HG03378 (cell line): ENCODE results near the gene RCBTB2.

Source experiments
- ATAC-seq: cut with Tn5 transposase; IDR thresholded peaks from one replicate; pipeline ENCODE4 v1.9.1; 2021; ENCODE audit warnings: mild to moderate bottlenecking, moderate library complexity; ENCODE audit not compliant: unreplicated experiment

RCBTB2 gene

DNA sequence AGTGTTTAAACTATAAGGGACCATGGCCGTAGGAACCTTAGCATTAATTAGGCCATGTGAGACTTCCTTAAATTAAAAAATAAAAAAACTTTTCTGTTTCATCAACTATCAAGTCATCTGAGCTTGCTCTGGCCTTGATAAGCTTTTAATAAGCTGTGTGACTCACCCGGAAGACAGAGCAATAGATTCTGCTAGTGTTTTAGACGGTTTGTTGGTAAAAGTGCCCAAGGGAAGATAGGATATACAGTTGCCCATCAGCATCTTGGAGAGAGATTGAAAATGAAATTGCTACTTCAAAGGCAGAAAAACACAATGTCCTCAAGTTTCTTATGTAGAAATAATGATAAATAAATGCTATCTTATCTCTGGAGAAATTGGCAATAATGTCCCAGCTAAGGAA is 31.2 kb upstream of the RCBTB2 start:
- ATAC-seq: no peak

DNA sequence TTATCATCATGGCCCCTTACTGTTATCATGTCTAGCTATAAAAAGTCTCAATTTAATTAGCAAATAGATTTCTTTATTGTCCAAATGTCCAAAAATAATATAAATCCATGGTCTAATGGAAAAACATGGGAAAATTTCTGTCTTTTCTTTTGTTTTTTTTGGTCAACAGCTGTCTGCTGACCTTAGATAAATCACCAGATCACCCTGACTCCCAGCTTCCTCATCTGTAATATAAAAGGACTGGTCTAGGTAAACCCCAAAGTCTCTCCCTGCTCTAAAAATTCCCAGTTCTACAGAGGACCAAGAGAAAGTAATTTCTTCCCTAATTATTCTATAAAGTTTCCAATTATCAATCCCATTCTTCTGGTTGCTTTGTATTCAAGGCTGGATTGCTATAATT is 30.7 kb upstream of the RCBTB2 start:
- ATAC-seq: no peak

- peak; percentile 97 for ATAC-seq
Observed at GRCh38 chr13:48562296-48563066, 29.6 kb upstream of the RCBTB2 start.

DNA sequence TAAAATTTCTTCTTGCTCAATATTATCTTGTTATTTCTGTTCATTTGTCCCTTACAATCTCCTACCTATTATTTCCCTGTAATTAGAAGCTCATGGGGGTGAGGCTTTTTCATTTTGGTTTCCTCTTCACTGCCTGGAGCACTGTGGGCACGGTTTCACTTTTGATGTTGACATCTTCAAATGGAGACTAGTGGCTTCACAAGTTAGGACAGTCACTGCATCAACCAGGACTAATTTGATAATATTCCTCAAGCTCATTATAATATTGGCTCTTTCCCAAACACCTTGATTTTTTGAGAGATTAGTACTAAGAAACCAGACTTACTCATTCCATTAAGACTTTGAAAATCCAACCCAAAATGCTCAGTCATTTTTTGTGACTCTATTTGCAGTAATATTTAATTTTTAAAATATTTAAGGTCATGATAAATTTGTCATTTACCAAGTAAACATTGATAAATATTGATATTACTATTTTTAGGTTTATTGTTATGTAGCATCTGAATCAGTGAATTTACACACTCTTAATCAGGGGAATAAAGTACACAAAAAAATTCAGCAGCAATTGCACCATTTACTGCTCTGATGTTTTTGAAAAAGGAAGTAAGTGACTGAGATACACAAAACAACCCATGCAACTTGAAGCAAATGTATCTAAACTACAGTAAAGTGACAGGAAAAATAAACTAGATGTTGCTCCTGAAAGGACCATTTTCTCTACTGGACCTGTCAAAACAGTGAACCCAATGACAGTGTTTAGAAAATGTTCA is 28.8 kb upstream of the RCBTB2 start:
- ATAC-seq: no peak

- no peak for ATAC-seq
Observed at GRCh38 chr13:48560657-48561337, 27.9 kb upstream of the RCBTB2 start.

DNA sequence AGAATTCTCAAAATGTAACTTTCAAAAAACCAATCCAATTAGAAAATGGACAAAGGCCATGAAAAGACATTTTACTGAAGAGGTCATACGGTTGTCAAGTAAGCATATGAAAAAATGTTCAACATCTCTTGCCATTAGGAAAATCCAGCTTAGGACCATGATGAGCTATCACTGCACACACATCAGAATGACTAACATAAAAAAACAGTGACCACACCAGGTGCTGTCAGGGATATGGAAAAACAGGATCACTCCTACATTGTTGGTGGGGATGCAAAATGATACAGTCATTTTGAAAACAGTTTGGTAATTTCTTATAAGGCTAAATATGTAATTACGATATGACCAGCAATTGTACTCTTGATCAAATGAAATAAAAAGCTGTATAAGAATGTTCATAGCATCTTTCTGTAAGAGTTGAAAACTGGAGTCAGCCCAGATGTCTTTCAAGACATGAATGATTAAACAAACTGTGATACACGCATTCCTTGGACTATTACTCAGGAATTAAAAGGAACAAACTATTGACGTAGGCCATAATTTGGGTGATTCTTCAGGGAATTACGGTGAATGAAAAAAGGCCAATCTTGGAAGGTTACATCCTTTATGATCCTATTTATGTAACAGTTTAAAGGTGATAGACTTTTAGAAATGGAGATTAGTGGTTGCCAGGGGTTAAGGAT is 26.9 kb upstream of the RCBTB2 start:
- ATAC-seq: no peak

GRCh38 chr13:48556817-48557216 is 23.9 kb upstream of the RCBTB2 start:
- no peak for ATAC-seq

DNA sequence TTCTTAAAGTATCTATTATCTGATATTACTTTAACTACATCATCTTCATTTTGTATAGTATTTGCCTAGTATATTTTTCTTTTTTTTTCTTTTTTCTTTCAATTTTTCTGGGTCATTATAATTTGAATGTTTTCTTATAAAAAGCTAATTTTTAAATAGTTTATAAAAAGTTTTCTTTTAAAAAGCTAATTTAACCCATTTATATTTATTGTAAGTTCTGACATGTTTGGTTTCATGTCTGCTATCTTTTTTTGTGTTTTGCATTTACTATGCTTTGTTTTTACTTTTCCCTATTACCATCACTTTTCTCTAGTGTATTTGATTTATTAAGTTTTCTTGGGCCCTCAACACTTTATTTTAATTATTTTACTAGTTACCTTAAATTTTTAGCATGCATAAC is 22.6 kb upstream of the RCBTB2 start:
- ATAC-seq: no peak

GRCh38 chr13:48551329-48551728 is 18.4 kb upstream of the RCBTB2 start:
- no peak for ATAC-seq

DNA sequence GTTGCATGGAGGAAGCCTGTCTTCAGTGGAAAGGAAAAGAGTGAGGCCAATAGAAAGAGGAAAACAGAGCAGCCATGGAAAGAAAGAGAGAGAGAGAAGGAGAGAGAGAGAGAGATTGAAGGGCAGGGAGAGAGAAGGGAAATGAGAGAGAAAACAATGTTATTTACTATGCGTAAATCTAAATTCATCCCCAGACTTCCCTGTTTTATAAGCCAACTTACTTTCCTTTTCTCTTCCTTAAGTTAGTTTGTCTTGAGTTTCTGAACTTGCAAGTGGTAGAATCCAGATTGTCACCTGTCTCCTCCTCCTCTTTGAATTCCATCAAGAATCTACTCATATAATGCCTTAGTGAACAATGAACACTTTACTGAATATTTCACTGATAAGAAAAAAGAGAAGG is 16.8 kb upstream of the RCBTB2 start:
- ATAC-seq: no peak

GRCh38 chr13:48547663-48548092 is 14.8 kb upstream of the RCBTB2 start:
- ATAC-seq: no peak

- ATAC-seq: no peak
Observed at GRCh38 chr13:48545608-48546007, 12.7 kb upstream of the RCBTB2 start.

DNA sequence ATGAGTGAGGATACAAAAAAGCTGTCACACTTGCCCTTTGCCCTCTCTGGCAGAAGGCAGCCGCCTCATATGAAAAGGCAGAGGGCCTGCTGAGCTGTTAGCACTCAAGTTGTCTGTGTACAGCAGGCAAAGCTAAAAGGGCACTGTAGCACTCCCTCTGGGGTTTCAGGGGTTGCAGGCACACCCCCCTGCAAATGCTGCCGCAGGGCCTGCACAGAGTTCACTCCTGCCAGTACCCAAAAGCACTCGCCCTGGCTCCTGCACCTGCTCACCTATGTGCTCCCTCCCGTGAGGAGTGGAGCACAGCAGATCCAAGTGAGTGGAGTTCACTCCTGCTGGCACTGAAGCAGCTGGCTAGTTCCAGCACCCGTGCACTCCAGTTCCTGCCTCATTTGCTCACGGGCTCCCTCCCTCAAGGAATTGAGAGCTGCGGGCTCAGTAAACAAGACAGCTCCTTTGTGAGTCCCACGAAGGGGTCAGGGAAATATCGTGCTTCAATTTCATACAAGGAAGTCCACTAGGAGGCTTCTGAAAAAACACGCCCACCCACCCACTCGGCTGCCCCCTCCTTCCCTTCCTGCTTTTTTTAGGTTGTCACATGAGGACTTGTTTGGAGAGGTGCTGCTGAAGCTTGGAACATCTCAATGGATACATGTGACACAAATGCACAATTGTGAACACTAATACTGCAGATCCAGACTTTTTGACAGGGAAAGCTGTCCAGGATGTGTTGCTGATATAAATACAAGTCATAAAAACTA is 9.9 kb upstream of the RCBTB2 start:
- no peak for ATAC-seq

DNA sequence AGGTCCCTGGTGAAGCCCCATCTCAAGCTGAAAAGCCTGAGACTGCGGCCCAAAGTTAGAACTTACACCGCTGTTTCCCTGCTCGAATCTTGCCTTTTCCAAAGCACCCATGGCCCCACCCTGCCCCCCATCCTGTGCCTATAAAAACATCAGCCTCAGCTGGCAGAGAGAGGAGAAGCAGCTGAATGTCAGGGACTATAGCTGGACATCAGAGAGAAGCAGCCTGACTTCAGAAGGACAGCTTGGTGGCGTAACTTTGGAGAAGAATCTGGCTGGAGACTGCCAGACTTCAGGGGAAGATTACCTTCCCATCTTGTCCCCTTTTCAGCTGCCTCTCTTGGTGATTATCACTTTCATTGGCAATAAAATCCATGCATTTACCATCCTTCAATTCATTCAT is 9.3 kb upstream of the RCBTB2 start:
- no peak for ATAC-seq

DNA sequence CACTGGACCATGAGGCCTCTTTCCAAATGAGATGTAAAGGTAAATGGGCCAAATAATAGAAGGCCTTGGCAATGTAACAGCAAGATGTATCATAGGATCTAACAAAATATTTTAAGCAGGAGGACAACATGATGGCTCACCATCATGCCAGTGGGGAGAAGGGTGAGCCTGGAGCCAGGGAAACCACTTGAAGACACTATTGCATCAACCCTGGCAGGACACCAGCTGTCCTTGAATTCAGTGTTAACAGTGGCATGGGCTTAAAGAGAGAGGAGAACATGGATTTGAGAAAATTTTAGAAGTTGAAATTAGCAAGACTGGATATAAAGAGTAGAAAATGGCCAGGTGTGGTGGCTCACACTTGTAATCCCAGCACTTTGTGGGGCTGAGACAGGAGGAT is 6.7 kb upstream of the RCBTB2 start:
- ATAC-seq: no peak

DNA sequence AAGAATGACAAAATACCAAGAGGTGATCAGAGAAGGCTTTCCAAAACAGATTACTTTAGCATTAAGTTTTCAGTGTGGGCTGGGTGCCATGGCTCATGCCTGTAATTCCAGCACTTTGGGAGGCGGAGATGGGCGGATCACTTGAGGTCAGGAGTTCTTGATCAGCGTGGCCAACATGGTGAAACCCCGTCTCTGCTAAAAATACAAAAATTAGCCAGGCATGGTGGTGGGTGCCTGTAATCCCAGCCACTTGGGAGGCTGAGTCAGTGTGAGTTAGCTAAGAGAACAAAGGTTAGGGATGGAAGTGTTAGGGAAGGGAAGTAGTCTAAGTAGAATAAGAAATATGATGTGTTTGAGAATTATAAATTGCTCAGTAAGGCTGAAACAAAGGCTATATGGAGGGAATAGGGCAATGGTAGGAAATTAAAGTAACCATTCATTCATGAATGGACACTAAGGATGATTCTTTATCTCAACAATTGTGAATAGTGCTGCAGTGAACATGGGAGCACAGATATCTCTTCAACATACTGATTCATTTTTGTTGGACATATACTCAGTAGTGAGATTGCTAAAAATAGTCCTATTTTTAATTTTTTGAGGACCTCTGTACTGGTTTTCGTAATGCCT is 3.9 kb upstream of the RCBTB2 start:
- ATAC-seq: no peak

DNA sequence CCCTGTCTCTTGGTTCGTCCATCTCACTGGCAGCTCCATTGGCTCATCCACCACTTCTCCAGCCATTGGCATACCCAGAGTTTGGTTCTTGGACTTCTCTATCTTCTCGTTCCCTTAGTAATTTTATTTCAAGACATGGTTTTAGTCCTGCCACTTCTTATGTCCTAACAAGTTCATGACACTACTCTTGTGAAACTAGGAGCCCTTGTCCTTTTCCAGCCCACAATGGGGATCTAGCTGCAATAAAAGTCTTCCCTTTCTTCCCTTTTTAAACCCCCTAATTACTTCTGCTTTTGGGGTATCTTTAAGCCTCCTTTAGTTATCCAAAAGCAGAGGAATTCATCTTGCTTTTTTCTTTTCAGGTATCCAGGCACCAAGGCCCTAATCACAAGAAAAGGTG is 2.9 kb upstream of the RCBTB2 start:
- no peak for ATAC-seq

DNA sequence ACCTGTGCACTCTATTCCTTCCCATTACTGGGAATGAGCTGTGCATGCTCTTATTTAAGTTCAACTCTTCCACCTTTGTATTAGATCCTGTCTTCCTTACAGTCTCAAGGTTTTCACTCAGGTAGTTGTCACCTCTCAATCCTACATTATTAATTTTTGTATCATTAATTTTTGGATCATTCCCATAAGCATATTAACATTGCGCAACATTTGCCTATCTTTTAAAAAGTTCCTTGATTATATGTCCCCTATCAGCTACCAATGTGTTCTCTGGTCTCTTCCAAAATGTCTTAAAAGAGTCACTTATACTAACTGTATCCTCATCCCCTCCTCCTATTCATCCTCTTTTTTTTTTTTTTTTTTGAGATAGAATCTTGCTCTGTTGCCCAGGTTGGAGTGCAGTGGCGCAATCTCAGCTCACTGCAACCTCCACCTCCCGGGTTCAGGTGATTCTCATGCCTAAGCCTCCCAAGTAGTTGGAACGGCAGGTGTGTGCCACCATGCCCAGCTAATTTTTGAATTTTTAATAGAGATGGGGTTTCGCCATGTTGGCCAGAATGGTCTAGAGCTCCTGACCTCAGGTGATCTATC is 2.1 kb upstream of the RCBTB2 start:
- ATAC-seq: no peak

DNA sequence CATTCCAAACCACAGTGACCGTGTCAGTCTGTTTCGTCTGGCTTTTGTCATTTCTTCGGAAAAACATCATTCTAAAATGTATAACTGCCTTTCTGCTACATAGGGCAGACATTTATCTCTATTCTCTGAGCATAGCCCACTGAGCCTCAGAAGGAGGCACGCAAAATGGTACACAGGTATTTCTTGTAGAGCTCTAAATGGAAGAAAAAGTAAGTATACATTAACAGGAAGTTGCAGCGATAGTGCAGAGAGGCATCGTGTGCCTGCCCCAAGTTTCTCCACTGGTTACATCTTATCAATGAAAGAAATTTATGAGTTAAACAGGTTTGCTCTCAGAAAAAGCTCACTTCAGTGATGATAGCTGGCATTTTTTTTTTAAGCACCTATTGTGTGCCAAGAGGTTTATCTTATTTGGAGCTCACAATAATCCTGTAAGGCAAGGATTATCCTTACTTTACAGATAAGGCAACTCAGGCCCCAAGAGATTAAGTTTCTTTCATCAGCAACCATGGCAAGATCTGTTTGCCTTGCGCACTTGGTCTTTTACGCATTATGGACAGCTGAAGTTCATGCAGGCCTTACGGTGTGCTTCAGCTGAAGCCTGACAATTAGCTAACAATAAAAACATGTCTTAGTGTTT is 1.2 kb upstream of the RCBTB2 start:
- ATAC-seq: no peak

DNA sequence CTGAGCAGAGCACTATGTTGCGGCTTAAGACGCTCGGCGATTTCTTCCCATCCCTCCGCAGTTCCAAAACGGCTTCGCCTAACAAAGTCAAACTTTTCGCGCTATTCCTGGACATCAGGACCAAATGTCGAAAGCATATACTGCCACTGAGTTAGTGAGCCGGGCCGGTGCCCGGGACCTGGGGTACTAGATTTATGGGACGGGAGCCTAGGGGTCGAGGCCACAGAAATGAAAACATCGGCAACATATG is 699 bp downstream of the RCBTB2 start:
- peak; percentile 0 for ATAC-seq
